HG03521 (cell line): ENCODE measurements around the gene ITPK1.
A peak's percentile ranks its signal among the peaks of the same experiment; 100 is the strongest.
"Not testable (repeated sequence)": the region's sequence is repeated elsewhere in the genome, so short reads cannot be mapped to it uniquely, and the experiment has no call there.

Source experiments
- ATAC-seq: cut with Tn5 transposase; IDR thresholded peaks from one replicate; pipeline ENCODE4 v1.9.1; 2021; ENCODE audit warnings: mild to moderate bottlenecking, moderate library complexity; ENCODE audit not compliant: unreplicated experiment

Gene ITPK1

GRCh38 chr14:93115821-93116675 lies at the start of gene ITPK1:
Gene ITPK1 (minus strand): TSS chr14:93115925. CDS start chr14:93115163, 762 bp downstream.
- peak; percentile 55 for ATAC-seq

GRCh38 chr14:93163564-93163963 lies 47.8 kb upstream of the ITPK1 start:
- ATAC-seq, result no peak

GRCh38 chr14:93161411-93161940 lies 45.8 kb upstream of the ITPK1 start:
- ATAC-seq, result no peak

GRCh38 chr14:93160353-93160801 lies 44.7 kb upstream of the ITPK1 start:
- no peak for ATAC-seq

GRCh38 chr14:93159625-93160352 lies 44.1 kb upstream of the ITPK1 start:
- ATAC-seq, result not testable (repeated sequence)

- not testable (repeated sequence) for ATAC-seq
Measured at GRCh38 chr14:93158349-93158748, 42.6 kb upstream of the ITPK1 start.

GRCh38 chr14:93156693-93157369 lies 41.1 kb upstream of the ITPK1 start:
- no peak for ATAC-seq

GRCh38 chr14:93155667-93156066 lies 39.9 kb upstream of the ITPK1 start:
- ATAC-seq, result no peak

- no peak for ATAC-seq
Measured at GRCh38 chr14:93153121-93153520, 37.4 kb upstream of the ITPK1 start.

- no peak for ATAC-seq
Measured at GRCh38 chr14:93150227-93151208, 34.8 kb upstream of the ITPK1 start.

- ATAC-seq, result no peak
Measured at GRCh38 chr14:93148979-93149378, 33.3 kb upstream of the ITPK1 start.

- no peak for ATAC-seq
Measured at GRCh38 chr14:93146119-93146518, 30.4 kb upstream of the ITPK1 start.

GRCh38 chr14:93142854-93143652 lies 27.3 kb upstream of the ITPK1 start:
- ATAC-seq, result no peak

- ATAC-seq, result no peak
Measured at GRCh38 chr14:93137864-93138263, 22.1 kb upstream of the ITPK1 start.

GRCh38 chr14:93136508-93136907 lies 20.8 kb upstream of the ITPK1 start:
- not testable (repeated sequence) for ATAC-seq

- ATAC-seq, result no peak
Measured at GRCh38 chr14:93136009-93136408, 20.3 kb upstream of the ITPK1 start.

- ATAC-seq, result no peak
Measured at GRCh38 chr14:93135399-93135798, 19.7 kb upstream of the ITPK1 start.

- no peak for ATAC-seq
Measured at GRCh38 chr14:93133464-93133863, 17.7 kb upstream of the ITPK1 start.

GRCh38 chr14:93132472-93133065 lies 16.8 kb upstream of the ITPK1 start:
- ATAC-seq, result no peak
